K562 (cell line): ENCODE measurements around the gene PSPH.

ENCODE experiments used
- RAD51 ChIP-seq: fragments of 450-650 bp; IDR thresholded peaks from 2 replicates; pipeline ENCODE4 v1.7.1; 2016; ENCODE audit warnings: low read depth, mild to moderate bottlenecking, borderline replicate concordance
- TF ChIP-seq, protein P1 (sequence below): fragments of 450-650 bp; IDR thresholded peaks from 2 replicates; pipeline ENCODE4 v1.6.1; 2016; ENCODE audit warnings: mild to moderate bottlenecking, moderate library complexity

GRCh38 chr7:56030340-56030739 is 20.9 kb downstream of the PSPH start:
- TF ChIP-seq, protein P1, sequence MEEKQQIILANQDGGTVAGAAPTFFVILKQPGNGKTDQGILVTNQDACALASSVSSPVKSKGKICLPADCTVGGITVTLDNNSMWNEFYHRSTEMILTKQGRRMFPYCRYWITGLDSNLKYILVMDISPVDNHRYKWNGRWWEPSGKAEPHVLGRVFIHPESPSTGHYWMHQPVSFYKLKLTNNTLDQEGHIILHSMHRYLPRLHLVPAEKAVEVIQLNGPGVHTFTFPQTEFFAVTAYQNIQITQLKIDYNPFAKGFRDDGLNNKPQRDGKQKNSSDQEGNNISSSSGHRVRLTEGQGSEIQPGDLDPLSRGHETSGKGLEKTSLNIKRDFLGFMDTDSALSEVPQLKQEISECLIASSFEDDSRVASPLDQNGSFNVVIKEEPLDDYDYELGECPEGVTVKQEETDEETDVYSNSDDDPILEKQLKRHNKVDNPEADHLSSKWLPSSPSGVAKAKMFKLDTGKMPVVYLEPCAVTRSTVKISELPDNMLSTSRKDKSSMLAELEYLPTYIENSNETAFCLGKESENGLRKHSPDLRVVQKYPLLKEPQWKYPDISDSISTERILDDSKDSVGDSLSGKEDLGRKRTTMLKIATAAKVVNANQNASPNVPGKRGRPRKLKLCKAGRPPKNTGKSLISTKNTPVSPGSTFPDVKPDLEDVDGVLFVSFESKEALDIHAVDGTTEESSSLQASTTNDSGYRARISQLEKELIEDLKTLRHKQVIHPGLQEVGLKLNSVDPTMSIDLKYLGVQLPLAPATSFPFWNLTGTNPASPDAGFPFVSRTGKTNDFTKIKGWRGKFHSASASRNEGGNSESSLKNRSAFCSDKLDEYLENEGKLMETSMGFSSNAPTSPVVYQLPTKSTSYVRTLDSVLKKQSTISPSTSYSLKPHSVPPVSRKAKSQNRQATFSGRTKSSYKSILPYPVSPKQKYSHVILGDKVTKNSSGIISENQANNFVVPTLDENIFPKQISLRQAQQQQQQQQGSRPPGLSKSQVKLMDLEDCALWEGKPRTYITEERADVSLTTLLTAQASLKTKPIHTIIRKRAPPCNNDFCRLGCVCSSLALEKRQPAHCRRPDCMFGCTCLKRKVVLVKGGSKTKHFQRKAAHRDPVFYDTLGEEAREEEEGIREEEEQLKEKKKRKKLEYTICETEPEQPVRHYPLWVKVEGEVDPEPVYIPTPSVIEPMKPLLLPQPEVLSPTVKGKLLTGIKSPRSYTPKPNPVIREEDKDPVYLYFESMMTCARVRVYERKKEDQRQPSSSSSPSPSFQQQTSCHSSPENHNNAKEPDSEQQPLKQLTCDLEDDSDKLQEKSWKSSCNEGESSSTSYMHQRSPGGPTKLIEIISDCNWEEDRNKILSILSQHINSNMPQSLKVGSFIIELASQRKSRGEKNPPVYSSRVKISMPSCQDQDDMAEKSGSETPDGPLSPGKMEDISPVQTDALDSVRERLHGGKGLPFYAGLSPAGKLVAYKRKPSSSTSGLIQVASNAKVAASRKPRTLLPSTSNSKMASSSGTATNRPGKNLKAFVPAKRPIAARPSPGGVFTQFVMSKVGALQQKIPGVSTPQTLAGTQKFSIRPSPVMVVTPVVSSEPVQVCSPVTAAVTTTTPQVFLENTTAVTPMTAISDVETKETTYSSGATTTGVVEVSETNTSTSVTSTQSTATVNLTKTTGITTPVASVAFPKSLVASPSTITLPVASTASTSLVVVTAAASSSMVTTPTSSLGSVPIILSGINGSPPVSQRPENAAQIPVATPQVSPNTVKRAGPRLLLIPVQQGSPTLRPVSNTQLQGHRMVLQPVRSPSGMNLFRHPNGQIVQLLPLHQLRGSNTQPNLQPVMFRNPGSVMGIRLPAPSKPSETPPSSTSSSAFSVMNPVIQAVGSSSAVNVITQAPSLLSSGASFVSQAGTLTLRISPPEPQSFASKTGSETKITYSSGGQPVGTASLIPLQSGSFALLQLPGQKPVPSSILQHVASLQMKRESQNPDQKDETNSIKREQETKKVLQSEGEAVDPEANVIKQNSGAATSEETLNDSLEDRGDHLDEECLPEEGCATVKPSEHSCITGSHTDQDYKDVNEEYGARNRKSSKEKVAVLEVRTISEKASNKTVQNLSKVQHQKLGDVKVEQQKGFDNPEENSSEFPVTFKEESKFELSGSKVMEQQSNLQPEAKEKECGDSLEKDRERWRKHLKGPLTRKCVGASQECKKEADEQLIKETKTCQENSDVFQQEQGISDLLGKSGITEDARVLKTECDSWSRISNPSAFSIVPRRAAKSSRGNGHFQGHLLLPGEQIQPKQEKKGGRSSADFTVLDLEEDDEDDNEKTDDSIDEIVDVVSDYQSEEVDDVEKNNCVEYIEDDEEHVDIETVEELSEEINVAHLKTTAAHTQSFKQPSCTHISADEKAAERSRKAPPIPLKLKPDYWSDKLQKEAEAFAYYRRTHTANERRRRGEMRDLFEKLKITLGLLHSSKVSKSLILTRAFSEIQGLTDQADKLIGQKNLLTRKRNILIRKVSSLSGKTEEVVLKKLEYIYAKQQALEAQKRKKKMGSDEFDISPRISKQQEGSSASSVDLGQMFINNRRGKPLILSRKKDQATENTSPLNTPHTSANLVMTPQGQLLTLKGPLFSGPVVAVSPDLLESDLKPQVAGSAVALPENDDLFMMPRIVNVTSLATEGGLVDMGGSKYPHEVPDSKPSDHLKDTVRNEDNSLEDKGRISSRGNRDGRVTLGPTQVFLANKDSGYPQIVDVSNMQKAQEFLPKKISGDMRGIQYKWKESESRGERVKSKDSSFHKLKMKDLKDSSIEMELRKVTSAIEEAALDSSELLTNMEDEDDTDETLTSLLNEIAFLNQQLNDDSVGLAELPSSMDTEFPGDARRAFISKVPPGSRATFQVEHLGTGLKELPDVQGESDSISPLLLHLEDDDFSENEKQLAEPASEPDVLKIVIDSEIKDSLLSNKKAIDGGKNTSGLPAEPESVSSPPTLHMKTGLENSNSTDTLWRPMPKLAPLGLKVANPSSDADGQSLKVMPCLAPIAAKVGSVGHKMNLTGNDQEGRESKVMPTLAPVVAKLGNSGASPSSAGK, result no peak
- no peak for TF ChIP-seq RAD51
